ENCODE data around the gene TTC13. TPM values are rescaled to one million over a fixed set of nuclear protein-coding genes. Genes with fewer than 3 reads are reported as not detected.

Gene TTC13
- total RNA-seq, 4 donors from 2014 or later = 24.4 to 43.0 (median 26.1) TPM

DNA sequence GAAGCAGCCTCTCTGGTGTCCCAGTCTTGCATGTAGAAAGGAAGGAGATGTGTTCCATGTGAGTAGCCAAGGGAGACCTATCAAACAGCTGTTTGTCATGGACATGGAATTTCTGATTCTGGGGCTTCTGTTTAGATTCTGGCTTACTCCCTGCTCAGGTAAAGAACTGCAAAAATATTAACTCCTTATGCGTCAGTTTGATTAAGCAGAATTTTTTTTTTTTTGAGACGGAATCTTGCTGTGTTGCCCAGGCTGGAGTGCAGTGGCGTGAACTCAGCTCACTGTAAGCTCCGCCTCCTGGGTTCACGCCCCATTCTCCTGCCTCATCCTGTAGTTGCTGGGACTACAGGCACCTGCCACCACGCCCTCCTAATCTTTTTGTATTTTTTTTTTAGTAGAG, 7.0 kb upstream of the TTC13 start:
- TF ChIP-seq, protein P1, sequence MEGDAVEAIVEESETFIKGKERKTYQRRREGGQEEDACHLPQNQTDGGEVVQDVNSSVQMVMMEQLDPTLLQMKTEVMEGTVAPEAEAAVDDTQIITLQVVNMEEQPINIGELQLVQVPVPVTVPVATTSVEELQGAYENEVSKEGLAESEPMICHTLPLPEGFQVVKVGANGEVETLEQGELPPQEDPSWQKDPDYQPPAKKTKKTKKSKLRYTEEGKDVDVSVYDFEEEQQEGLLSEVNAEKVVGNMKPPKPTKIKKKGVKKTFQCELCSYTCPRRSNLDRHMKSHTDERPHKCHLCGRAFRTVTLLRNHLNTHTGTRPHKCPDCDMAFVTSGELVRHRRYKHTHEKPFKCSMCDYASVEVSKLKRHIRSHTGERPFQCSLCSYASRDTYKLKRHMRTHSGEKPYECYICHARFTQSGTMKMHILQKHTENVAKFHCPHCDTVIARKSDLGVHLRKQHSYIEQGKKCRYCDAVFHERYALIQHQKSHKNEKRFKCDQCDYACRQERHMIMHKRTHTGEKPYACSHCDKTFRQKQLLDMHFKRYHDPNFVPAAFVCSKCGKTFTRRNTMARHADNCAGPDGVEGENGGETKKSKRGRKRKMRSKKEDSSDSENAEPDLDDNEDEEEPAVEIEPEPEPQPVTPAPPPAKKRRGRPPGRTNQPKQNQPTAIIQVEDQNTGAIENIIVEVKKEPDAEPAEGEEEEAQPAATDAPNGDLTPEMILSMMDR (IDR thresholded peaks at IDR 0.05; ENCODE audit: low read depth) = no peak

DNA sequence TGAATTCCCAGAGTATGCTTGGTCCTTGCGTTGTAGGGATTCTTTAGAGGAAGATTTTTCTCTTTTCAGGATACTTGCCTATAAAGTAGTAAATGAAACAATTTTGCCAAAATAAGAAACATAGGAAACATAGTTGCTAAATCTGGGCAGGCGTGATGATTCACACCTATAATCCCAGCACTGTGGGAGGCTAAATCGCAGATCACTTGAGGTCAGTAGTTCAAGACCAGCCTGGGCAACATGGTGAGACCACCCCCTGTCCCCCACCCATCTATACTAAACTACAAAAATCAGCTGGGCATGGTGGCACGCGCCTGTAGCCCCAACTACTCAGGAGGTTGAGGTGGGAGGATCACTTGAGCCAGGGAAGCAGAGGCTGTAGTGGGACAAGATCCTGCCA, 5.2 kb upstream of the TTC13 start:
- TF ChIP-seq, protein P1 (IDR thresholded peaks at IDR 0.05; ENCODE audit: low read depth) = no peak

DNA sequence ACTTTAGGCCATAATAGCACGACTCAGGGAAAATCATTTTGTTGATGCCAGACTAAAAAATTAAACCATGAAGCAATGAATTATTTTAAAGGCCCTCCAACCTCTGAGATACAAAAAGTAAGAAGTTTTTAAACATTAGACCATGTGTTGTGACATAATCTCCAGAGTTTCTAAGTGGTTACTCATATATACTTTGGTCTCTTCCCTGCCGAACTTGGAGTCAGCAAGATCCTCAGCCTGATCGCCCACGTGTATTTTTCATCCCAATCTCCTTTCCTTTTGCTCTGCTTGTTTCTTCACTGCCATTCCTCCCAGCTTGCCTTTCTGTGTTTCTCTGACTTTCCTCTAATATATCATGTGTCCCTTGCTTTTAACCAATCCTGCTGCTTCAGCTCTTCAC, 4.0 kb upstream of the TTC13 start:
- TF ChIP-seq, protein P1 (IDR thresholded peaks at IDR 0.05; ENCODE audit: low read depth) = no peak

DNA sequence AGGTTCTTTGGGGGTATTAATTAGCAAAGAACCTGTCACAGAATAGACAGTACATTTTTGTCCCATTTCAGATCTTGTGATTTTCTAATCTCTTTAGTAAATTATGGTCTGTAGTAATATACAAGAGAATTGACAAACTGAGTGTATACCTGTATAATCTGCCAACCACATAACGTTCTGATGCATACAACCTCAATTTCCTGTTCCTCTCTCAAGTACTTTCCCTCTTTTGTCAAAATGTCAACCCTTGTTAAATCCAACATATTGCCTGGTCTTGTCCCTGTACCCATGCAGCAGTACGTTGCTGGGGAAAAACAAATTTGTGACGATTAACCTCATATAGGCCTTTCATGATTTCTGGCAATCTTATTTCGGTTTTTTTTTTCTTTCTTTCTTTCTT, 1.3 kb upstream of the TTC13 start:
- TF ChIP-seq, protein P1 (IDR thresholded peaks at IDR 0.05; ENCODE audit: low read depth) = no peak

DNA sequence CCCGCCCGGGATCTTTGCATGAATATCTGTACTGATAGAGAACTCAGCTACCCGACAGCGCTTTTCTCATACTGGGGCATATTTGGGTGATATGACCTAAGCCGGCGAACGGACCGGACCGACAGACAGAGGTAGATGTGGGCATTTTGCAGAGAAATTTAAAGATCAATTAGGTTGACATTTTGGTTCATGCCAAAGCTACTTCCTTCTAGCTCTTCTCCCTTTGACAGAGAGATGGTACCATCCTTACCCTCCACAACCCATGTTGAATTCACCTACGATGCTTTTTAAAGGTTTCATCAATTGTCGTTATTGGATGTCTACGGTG, 692 bp upstream of the TTC13 start:
- TF ChIP-seq, protein P1 (IDR thresholded peaks at IDR 0.05; ENCODE audit: low read depth) = no peak

DNA sequence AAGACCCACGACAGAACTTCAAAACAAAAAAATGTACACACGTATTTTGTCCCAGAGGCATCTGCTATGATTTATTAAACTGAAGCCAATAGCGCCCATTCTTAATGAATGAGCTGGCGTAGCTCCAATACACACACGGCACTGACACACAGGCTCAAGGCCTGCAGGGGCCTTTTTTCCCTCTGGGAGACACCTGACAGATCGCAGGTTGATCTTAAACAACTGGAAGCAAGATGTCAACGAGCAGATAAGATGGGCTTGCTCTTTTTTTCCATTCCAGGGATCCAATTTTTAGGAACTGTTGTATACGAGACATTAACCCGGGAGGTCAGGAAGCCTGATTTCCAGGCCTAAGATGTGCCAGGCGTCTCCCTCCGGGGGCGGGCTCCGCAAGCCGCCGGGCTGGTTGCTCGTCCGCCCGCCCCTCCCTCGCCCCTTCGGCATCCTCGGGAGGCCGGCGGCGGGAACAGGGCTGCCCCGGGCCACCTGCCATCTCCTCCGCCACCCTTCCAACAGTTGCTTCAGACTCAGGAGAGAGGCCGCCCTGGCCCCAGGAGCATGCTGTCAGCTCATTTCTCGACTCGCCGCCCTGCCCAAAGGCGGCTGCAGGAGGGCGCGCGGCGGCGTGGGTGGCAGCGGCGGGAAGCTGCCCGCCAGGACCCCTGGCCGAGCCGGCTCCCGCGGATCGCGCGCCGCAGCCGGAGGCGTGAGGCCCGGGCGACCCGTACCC, 735 bp downstream of the TTC13 start:
- TF ChIP-seq, protein P1 (IDR thresholded peaks at IDR 0.05; ENCODE audit: low read depth) = no peak

DNA sequence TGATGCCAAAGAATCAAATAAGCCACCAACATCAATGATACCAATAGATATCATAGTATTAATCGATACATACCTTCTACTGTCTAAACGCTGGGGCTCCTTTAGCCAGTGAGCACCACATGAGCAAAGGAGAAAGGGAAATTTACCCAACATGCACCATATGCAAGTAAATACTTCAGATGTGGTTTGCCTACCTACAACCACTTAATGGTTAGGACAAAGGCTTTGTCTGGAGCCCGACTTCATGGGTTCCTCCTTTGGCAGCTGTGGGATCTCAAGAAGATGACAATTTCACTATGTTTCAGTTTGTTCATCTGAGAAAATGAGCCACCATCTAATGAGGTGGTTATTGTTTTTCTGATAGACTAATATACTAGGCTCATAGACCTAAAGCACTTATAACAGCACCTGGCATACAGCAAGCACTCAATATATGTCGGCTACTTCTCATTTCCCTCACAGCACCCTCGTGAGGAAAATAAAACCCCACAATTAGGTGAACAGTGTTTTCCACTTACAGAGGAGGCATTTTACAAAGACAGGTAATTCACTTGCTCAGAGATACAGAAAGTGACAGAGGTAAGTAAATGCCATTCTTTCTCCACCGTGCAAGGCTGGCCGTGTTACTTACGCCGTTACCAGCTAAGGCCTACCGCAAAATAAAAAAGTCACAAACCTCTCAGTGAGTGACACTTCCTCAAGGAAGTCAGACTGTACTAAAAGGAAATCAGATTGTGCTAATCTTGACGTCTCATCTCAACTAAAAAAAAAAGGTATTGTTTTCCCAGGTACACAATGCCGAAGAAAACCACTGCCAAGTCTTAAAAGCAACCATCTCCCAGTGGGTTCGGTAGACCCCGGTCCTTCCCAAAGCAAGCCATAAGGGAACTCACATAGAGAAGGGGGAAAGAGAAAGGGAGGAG, 1.6 kb downstream of the TTC13 start:
- TF ChIP-seq, protein P1 (IDR thresholded peaks at IDR 0.05; ENCODE audit: low read depth) = no peak
